ENCODE data around the gene GALNT15. TPM values are rescaled to one million over a fixed set of nuclear protein-coding genes. Genes with fewer than 3 reads are reported as not detected.

GALNT15 gene
- total RNA-seq, 1 experiment from 2014 or later = not detected

- no peak overlapping the region for H3K27ac ChIP-seq (ENCODE audit: low read depth, low read length, poor library complexity, severe bottlenecking)
- TF ChIP-seq EZH2 (IDR thresholded peaks at IDR 0.05; ENCODE audit: borderline replicate concordance, low read depth, low read length, poor library complexity, severe bottlenecking) = no peak
- TF ChIP-seq, protein P1, sequence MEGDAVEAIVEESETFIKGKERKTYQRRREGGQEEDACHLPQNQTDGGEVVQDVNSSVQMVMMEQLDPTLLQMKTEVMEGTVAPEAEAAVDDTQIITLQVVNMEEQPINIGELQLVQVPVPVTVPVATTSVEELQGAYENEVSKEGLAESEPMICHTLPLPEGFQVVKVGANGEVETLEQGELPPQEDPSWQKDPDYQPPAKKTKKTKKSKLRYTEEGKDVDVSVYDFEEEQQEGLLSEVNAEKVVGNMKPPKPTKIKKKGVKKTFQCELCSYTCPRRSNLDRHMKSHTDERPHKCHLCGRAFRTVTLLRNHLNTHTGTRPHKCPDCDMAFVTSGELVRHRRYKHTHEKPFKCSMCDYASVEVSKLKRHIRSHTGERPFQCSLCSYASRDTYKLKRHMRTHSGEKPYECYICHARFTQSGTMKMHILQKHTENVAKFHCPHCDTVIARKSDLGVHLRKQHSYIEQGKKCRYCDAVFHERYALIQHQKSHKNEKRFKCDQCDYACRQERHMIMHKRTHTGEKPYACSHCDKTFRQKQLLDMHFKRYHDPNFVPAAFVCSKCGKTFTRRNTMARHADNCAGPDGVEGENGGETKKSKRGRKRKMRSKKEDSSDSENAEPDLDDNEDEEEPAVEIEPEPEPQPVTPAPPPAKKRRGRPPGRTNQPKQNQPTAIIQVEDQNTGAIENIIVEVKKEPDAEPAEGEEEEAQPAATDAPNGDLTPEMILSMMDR (conservative IDR thresholded peaks at IDR 0.05; ENCODE audit: low read depth, low read length) = no peak
- intact Hi-C loops (cut with micrococcal nuclease; ENCODE audit: unreplicated experiment) = no loop called here
- H3K36me3 ChIP-seq (ENCODE audit: insufficient read depth, low read length, poor library complexity, severe bottlenecking) = no peaks in the 10 kb centered on the region
- H3K9me3 ChIP-seq (ENCODE audit: low read depth, low read length, poor library complexity, severe bottlenecking) = no peaks in the 10 kb centered on the region
- H3K4me1 ChIP-seq (ENCODE audit: insufficient read depth, low read length, poor library complexity, severe bottlenecking) = no peaks in the 10 kb centered on the region
- POLR2A ChIA-PET (ENCODE audit: low non-redundant PET) = no interaction called here
- CTCF ChIA-PET = no interaction called here
- H3K4me3 ChIP-seq (ENCODE audit: low read depth, low read length, poor library complexity, severe bottlenecking) = no peak overlapping the region
- DNase-seq (ENCODE audit: low spot score) = no peak
- no TSS peak for BruUV-seq (replicated peaks)
- H3K27me3 ChIP-seq (replicated peaks; ENCODE audit: insufficient read depth, low read depth, low read length, poor library complexity) = no peaks in the 10 kb centered on the region
These were observed 42.0 kb downstream of the GALNT15 start for GRCh38 chr3:16216373-16216935.

DNA sequence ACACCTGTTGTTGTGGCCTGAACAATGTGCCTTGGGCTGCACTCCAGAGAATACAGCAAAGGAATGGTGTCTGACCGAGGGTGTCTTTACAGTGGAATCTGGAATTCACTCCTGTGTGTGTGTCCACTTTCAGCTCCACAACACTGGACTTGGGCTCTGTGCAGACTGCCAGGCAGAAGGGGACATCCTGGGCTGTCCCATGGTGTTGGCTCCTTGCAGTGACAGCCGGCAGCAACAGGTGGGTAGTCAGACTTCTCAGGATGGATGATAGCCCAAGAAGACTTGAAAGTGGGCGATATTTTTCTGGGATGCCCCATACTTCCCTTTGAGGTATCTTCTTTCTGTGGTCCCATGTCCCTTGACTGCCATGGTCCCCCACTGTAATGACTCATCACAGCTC, 45.3 kb downstream of the GALNT15 start:
- Histone ChIP-seq H3K9me3 (ENCODE audit: low read depth, low read length, poor library complexity, severe bottlenecking) (no peaks in the 10 kb centered on the region), H3K27ac (ENCODE audit: low read depth, low read length, poor library complexity, severe bottlenecking) (no peak overlapping the region), H3K36me3 (ENCODE audit: insufficient read depth, low read length, poor library complexity, severe bottlenecking) (no peaks in the 10 kb centered on the region), H3K27me3 (replicated peaks; ENCODE audit: insufficient read depth, low read depth, low read length, poor library complexity) (no peaks in the 10 kb centered on the region), H3K4me1 (ENCODE audit: insufficient read depth, low read length, poor library complexity, severe bottlenecking) (no peaks in the 10 kb centered on the region), H3K4me3 (ENCODE audit: low read depth, low read length, poor library complexity, severe bottlenecking) (no peak overlapping the region)
- ChIA-PET POLR2A (ENCODE audit: low non-redundant PET) (no interaction called here), CTCF (no interaction called here)
- intact Hi-C loops (cut with micrococcal nuclease; ENCODE audit: unreplicated experiment) = no loop called here
- TF ChIP-seq, protein P1 (conservative IDR thresholded peaks at IDR 0.05; ENCODE audit: low read depth, low read length) = no peak
- TF ChIP-seq EZH2 (IDR thresholded peaks at IDR 0.05; ENCODE audit: borderline replicate concordance, low read depth, low read length, poor library complexity, severe bottlenecking) = no peak
- DNase-seq (ENCODE audit: low spot score) = no peak
- no TSS peak for BruUV-seq (replicated peaks)

DNA sequence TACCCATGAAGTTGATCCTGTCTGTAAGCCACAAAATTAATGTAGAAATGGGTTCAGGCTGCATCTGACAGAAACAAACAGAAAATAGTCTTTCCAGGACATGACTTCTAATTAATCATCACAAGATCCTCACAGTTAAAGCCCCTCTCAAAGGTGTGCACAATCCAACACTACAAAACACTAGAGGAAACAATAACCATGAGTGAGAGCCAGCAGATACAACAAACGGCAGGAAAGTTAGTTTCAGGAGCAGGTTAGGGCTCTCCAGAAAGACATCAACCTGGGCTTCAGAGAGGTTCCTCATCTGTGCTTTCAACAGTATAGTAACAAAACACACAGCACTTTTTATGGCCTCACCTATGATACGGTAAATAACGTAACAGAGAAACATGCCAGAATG, 47.5 kb downstream of the GALNT15 start:
- no peaks in the 10 kb centered on the region for H3K9me3 ChIP-seq (ENCODE audit: low read depth, low read length, poor library complexity, severe bottlenecking)
- no peaks in the 10 kb centered on the region for H3K36me3 ChIP-seq (ENCODE audit: insufficient read depth, low read length, poor library complexity, severe bottlenecking)
- TF ChIP-seq, protein P1 (conservative IDR thresholded peaks at IDR 0.05; ENCODE audit: low read depth, low read length) = no peak
- TF ChIP-seq EZH2 (IDR thresholded peaks at IDR 0.05; ENCODE audit: borderline replicate concordance, low read depth, low read length, poor library complexity, severe bottlenecking) = no peak
- no peak for DNase-seq (ENCODE audit: low spot score)
- no peaks in the 10 kb centered on the region for H3K4me1 ChIP-seq (ENCODE audit: insufficient read depth, low read length, poor library complexity, severe bottlenecking)
- no peak overlapping the region for H3K27ac ChIP-seq (ENCODE audit: low read depth, low read length, poor library complexity, severe bottlenecking)
- BruUV-seq (replicated peaks) = no TSS peak
- ChIA-PET POLR2A (ENCODE audit: low non-redundant PET) (no interaction called here), CTCF (no interaction called here)
- no peaks in the 10 kb centered on the region for H3K27me3 ChIP-seq (replicated peaks; ENCODE audit: insufficient read depth, low read depth, low read length, poor library complexity)
- intact Hi-C loops (cut with micrococcal nuclease; ENCODE audit: unreplicated experiment) = no loop called here
- H3K4me3 ChIP-seq (ENCODE audit: low read depth, low read length, poor library complexity, severe bottlenecking) = no peak overlapping the region
